PC-9 (cell line): Measurements from ENCODE around the gene FOXC2.

Source experiments
- CTCF ChIP-seq: fragments of 200-600 bp; sonication (generic); conservative IDR thresholded peaks from 2 replicates; pipeline ENCODE4 v1.6.1; 2017; ENCODE audit warnings: mixed run types, antibody characterized with exemption, mild to moderate bottlenecking, moderate library complexity
- EZH2 ChIP-seq: fragments of 200-600 bp; sonication (generic); IDR thresholded peaks from 2 replicates; pipeline ENCODE4 v1.8.0; 2017; ENCODE audit warnings: antibody characterized with exemption, low read depth

DNA sequence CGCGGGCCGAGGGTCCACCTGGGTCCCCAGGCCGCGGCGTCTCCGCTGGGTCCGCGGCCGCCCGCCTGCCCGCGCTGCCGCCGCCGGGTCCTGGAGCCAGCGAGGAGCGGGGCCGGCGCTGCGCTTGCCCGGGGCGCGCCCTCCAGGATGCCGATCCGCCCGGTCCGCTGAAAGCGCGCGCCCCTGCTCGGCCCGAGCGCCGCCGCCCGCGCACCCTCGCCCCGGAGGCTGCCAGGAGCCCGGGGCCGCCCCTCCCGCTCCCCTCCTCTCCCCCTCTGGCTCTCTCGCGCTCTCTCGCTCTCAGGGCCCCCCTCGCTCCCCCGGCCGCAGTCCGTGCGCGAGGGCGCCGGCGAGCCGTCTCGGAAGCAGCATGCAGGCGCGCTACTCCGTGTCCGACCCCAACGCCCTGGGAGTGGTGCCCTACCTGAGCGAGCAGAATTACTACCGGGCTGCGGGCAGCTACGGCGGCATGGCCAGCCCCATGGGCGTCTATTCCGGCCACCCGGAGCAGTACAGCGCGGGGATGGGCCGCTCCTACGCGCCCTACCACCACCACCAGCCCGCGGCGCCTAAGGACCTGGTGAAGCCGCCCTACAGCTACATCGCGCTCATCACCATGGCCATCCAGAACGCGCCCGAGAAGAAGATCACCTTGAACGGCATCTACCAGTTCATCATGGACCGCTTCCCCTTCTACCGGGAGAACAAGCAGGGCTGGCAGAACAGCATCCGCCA is 504 bp downstream of the FOXC2 start:
- no peak for TF ChIP-seq CTCF
- TF ChIP-seq EZH2, result no peak
